NCI-H2196 (cell line): Measurements from ENCODE around the gene PLCB4.

Experiments
- DNase-seq: peaks from one replicate; lab custom pipeline; 2025; ENCODE audit not compliant: unreplicated experiment; lab: John Stamatoyannopoulos, UW

PLCB4 gene

GRCh38 chr20:9390441-9390840 lies 321.6 kb downstream of the PLCB4 start:
- DNase-seq, result no peak

GRCh38 chr20:9392892-9393857 lies 324.3 kb downstream of the PLCB4 start:
- peak; percentile 76 for DNase-seq

DNA sequence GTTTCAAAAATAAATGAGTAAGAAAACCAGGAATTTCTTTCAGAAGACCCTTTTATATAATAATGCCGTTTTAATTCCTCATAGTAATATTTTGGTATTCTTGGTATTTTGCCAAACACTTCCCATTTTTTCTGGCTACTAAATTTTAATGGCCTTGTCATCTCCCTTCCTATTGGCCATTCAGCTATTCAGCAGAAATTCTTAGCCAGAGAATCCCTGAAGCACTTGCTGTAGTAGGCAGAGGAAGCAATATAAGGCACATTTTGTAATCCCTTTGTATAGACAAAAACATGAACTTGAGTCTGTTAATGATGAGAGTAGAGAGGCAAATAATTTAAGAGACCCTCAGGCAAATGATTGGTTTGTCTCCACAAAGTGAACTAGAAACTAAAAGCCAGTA lies 327.1 kb downstream of the PLCB4 start:
- DNase-seq, result no peak

- DNase-seq, result no peak
Measured at GRCh38 chr20:9397928-9398327, 329.0 kb downstream of the PLCB4 start.

GRCh38 chr20:9398882-9399281 lies 330.0 kb downstream of the PLCB4 start:
- no peak for DNase-seq

- DNase-seq, result no peak
Measured at GRCh38 chr20:9399322-9399721, 330.4 kb downstream of the PLCB4 start.

DNA sequence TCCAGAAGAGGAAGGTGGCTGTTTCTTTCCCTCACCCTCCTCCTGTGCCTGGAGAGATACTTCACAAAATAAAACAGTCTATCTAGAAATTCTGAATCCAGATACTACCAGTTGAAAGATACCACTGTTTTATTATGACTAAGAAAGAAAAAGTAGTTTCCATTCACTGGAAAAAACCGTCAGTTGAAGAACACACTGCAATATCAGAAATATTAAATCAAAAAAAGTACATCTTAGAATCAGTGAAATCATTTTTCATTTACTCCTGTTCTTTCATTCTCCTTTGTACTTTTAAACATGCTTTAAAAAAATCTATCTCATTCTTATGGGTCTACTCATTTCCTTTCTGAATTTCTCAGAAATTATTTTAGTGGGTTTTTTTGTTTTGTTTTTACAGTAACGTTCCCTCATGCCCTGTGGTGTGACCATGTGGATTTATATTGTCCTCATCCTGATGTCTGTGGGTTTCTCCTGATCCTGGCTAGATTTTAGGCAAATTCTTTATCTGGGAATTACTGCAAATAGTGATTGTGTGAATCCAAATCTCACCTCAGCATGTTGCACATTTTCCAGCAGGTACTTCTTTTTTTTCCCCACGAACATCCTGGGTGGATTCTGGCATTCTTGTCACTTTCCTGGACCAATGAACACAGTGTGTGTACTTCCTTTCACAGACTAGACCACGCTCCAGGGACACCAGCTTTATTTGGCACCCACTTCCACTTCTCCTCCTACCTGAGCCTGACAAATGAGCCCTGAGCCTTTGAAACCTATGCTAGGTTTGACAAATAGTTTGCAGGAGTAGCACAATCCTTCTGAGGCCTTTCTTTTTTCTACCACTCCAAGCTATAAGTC lies 331.5 kb downstream of the PLCB4 start:
- no peak for DNase-seq

DNA sequence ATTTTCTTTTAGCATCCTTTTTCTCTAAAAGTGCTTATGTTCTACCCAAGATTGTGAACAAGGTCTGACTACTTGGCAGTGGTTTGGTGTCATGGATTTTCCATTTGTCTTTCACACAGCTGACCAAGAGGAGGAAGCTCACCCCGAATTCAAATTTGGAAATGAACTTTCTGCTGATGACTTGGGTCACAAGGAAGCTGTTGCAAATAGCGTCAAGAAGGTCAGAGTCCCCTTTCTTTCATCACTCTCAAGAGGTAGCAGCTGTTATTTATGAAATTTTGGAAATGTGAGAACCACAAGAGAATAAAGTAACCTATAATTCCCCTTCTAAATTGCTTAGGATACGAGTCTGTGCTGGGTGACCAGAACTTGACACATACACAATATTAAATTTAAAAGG lies 332.5 kb downstream of the PLCB4 start:
- DNase-seq, result no peak

DNA sequence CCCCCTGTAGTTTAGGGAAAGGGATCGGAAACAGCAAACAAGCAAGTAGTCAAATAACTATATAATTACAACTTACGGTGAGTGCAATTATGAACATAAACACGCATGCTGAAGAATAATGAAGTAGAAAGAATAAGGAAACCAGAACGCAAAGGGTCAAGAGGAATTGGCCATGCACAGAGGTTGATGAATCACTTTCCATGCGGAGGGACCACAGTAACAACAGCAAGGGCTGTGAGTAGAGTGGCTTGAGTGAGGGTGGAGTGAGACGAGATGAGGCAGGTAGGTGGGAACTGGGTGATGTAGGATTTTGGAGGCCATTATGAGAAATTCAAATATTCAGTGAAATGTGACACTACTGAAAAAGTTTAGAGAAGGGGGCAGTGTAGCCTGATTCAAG lies 333.3 kb downstream of the PLCB4 start:
- no peak for DNase-seq

DNA sequence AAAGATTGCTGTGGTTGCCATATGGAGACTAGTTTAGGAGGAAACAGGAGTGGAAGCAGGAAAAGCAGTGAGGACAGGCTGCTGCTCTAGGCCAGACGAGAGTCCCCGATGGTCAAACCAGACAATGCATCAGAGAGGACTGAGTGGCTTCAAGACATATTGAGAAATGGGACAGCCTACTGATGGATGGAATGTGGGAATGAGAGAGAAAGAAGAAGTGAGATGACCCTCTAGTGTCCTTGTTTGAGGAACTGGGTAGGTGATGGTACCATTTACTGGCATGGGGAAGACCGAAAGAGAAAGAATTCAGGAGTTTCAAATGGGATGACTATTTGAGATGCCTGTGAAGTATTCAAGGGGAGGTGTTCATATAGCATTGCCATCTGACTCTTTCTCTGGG lies 333.7 kb downstream of the PLCB4 start:
- DNase-seq, result no peak

- no peak for DNase-seq
Measured at GRCh38 chr20:9403448-9403847, 334.6 kb downstream of the PLCB4 start.

DNA sequence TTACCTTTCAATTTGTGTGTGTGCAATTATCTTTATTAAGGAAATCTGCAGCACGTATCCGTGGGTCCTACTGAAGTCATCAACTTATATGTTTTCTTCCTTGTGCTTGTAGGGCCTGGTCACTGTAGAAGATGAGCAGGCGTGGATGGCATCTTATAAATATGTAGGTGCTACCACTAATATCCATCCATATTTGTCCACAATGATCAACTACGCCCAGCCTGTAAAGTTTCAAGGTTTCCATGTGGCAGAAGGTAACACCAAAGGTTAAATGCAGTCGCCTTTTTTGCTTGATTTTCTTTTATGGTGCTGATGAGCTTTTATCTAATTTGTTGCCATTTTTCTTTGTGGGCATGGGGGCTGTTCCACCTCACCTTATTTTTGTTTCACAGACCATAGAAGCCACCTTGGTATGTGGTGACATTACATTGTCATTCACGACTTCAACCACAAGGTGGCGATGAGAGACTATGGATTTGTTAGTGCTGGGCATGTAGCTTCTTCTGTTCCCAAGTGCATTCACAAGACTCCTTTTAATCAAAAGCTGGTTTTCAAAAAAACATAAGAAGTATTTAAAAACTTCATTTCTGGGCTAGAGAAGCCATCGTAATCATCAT lies 339.0 kb downstream of the PLCB4 start:
- DNase-seq, result peak; percentile 68

- peak; percentile 21 for DNase-seq
Measured at GRCh38 chr20:9408422-9409300, 339.8 kb downstream of the PLCB4 start.

DNA sequence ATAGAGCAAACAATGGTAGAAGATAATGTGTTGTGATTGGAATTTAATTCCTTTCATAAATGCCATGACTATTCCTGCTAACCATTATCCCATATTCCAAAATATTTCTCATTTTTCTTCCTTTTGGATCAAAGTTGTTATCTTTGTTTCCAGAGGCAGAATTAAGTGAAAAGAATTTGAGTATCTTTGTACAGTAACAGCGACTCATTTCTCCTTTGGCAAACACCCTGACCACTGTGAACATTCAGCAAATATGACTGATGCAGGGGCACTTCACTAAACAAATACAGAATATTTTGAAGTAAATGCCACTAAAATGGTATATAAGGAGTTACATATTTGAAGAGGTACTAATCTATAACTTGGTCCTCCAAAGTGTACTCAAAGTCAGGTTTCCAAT lies 340.5 kb downstream of the PLCB4 start:
- DNase-seq, result no peak

GRCh38 chr20:9409981-9410380 lies 341.1 kb downstream of the PLCB4 start:
- no peak for DNase-seq

- no peak for DNase-seq
Measured at GRCh38 chr20:9411833-9412232, 342.9 kb downstream of the PLCB4 start.

- DNase-seq, result no peak
Measured at GRCh38 chr20:9412309-9412708, 343.4 kb downstream of the PLCB4 start.

DNA sequence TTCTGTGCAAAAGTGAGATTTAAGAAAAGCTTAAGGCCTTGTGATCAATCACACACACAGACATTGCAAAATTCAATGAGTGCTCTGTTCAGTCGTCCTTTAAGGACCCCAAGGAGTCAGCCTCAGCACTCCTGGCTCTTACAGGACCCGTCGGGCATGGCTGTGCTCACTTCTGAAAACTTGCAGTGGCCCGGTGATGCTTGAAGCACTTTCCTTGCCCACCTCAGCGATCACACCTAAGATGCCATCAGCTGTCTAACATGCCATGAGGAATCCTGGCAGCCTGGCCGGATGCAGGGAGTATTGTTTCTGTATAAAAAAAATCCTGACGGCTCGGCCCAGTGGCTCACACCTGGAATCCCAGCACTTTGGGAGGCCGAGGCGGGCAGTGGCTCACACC lies 344.1 kb downstream of the PLCB4 start:
- DNase-seq, result no peak

GRCh38 chr20:9415426-9415825 lies 346.5 kb downstream of the PLCB4 start:
- DNase-seq, result no peak

DNA sequence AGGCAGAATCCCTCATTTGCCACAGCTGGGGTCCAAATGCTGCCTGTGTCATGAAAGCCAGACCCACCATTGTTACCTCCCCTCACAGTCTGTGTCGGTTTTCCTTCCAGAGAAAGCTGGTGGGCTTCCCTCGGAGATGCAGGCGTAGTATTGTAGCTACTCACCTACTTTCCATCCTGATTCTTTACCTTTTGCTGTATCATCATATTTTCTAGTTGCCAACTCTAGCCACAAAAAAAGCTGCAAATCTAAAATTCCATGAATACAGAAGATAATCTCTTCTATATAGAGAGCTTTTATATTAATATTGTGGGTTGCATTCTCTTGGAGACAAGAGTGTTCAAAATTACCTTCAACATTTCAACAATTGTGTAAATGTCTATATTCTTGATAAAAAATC lies 347.5 kb downstream of the PLCB4 start:
- no peak for DNase-seq

GRCh38 chr20:9417665-9418064 lies 348.8 kb downstream of the PLCB4 start:
- no peak for DNase-seq
